ENCODE data around the gene CAP2.

The CAP2 gene

GRCh38 chr6:17391976-17392375 is 1.4 kb upstream of the CAP2 start:
- no peak for TF ChIP-seq BACH2 (CRISPR knock-in tag; IDR thresholded peaks at IDR 0.05; ENCODE audit: borderline replicate concordance)
- no peak for TF ChIP-seq ZC3H10 (CRISPR knock-in tag; IDR thresholded peaks at IDR 0.05)

DNA sequence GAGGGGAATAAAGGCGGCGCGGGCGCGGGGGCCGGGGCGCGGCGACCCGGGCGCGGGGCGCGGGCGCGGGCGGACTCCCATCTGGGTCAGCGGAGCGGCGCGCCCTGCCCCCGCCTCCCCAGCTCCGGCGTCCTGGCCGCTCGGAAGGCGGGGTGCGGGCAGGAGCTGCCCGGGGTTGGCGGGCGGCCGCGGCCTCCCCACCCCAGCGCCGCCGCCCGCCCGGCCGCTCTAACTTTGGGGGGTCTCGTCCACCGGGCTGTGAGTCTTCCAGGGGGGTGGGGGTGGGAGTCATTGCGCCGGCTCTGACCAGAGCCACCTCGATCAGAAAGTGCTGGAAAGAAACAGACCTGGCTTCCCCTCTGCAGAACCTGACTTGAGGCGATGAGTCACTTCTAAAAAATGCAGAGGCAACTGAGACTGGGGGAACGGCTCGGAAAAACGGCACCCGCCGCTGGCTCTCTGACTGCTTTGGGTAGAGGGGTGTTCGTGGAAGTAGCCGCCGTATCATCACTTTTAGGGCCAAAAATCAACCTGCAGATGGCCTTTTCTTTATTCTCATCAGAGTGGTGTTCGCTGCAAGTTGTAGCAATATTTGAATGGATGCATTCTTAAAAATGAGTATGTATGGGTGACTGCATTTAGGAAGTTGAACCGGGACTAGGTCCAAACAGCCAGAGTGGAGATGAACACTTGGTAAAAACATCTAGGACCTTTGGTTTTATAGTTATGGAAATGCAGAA is 667 bp downstream of the CAP2 start:
- peak; percentile 60 for ATAC-seq
- no peak for TF ChIP-seq ZNF565 (CRISPR knock-in tag; conservative IDR thresholded peaks at IDR 0.05; ENCODE audit: low read depth)
- no peak for TF ChIP-seq ZFP3 (CRISPR knock-in tag; IDR thresholded peaks at IDR 0.05)
- no peak for TF ChIP-seq ZC3H10 (CRISPR knock-in tag; IDR thresholded peaks at IDR 0.05)
- no peak for TF ChIP-seq RARB (CRISPR knock-in tag; IDR thresholded peaks at IDR 0.05)
- TF ChIP-seq PATZ1 (CRISPR knock-in tag; IDR thresholded peaks at IDR 0.05; ENCODE audit: borderline replicate concordance), result no peak
- no peak for TF ChIP-seq GLIS3 (CRISPR knock-in tag; IDR thresholded peaks at IDR 0.05)
- TF ChIP-seq ZNF70 (CRISPR knock-in tag; IDR thresholded peaks at IDR 0.05), result no peak
- no peak for TF ChIP-seq CREB5 (CRISPR knock-in tag; IDR thresholded peaks at IDR 0.05; ENCODE audit: low read depth)
- no peak for TF ChIP-seq TCF4 (CRISPR knock-in tag; IDR thresholded peaks at IDR 0.05; ENCODE audit: borderline replicate concordance)
- TF ChIP-seq CSRNP3 (CRISPR knock-in tag; IDR thresholded peaks at IDR 0.05), result no peak
- TF ChIP-seq ESRRG (CRISPR knock-in tag; IDR thresholded peaks at IDR 0.05), result no peak
- TF ChIP-seq ARNTL (CRISPR knock-in tag; IDR thresholded peaks at IDR 0.05; ENCODE audit: borderline replicate concordance, low read depth), result no peak
- TF ChIP-seq POU6F1 (CRISPR knock-in tag; IDR thresholded peaks at IDR 0.05; ENCODE audit: borderline replicate concordance, low read depth), result no peak
- TF ChIP-seq, protein P1, sequence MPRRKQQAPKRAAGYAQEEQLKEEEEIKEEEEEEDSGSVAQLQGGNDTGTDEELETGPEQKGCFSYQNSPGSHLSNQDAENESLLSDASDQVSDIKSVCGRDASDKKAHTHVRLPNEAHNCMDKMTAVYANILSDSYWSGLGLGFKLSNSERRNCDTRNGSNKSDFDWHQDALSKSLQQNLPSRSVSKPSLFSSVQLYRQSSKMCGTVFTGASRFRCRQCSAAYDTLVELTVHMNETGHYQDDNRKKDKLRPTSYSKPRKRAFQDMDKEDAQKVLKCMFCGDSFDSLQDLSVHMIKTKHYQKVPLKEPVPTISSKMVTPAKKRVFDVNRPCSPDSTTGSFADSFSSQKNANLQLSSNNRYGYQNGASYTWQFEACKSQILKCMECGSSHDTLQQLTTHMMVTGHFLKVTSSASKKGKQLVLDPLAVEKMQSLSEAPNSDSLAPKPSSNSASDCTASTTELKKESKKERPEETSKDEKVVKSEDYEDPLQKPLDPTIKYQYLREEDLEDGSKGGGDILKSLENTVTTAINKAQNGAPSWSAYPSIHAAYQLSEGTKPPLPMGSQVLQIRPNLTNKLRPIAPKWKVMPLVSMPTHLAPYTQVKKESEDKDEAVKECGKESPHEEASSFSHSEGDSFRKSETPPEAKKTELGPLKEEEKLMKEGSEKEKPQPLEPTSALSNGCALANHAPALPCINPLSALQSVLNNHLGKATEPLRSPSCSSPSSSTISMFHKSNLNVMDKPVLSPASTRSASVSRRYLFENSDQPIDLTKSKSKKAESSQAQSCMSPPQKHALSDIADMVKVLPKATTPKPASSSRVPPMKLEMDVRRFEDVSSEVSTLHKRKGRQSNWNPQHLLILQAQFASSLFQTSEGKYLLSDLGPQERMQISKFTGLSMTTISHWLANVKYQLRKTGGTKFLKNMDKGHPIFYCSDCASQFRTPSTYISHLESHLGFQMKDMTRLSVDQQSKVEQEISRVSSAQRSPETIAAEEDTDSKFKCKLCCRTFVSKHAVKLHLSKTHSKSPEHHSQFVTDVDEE (CRISPR knock-in tag; IDR thresholded peaks at IDR 0.05), result no peak
- TF ChIP-seq TOX (CRISPR knock-in tag; IDR thresholded peaks at IDR 0.05; ENCODE audit: borderline replicate concordance), result no peak
- no peak for TF ChIP-seq ZNF8 (CRISPR knock-in tag; IDR thresholded peaks at IDR 0.05)
- no peak for TF ChIP-seq BACH2 (CRISPR knock-in tag; IDR thresholded peaks at IDR 0.05; ENCODE audit: borderline replicate concordance)

More at GRCh38 chr6:17391976-17392375, 1.4 kb upstream of the CAP2 start:
- ATAC-seq, result no peak

- ATAC-seq, result no peak
- TF ChIP-seq ARNTL (CRISPR knock-in tag; IDR thresholded peaks at IDR 0.05; ENCODE audit: borderline replicate concordance, low read depth) (no peak), PATZ1 (CRISPR knock-in tag; IDR thresholded peaks at IDR 0.05; ENCODE audit: borderline replicate concordance) (no peak), PPARA (CRISPR knock-in tag; IDR thresholded peaks at IDR 0.05; ENCODE audit: borderline replicate concordance) (no peak), OSR1 (CRISPR knock-in tag; IDR thresholded peaks at IDR 0.05) (no peak), ISL1 (CRISPR knock-in tag; IDR thresholded peaks at IDR 0.05) (no peak), TCF4 (CRISPR knock-in tag; IDR thresholded peaks at IDR 0.05; ENCODE audit: borderline replicate concordance) (no peak), GLIS3 (CRISPR knock-in tag; IDR thresholded peaks at IDR 0.05) (no peak), BACH2 (CRISPR knock-in tag; IDR thresholded peaks at IDR 0.05; ENCODE audit: borderline replicate concordance) (no peak), POU6F1 (CRISPR knock-in tag; IDR thresholded peaks at IDR 0.05; ENCODE audit: borderline replicate concordance, low read depth) (no peak), RARB (CRISPR knock-in tag; IDR thresholded peaks at IDR 0.05) (no peak), ZC3H10 (CRISPR knock-in tag; IDR thresholded peaks at IDR 0.05) (no peak), CSRNP3 (CRISPR knock-in tag; IDR thresholded peaks at IDR 0.05) (no peak), ZFP3 (CRISPR knock-in tag; IDR thresholded peaks at IDR 0.05) (no peak), ZFP30 (CRISPR knock-in tag; IDR thresholded peaks at IDR 0.05) (no peak), TOX (CRISPR knock-in tag; IDR thresholded peaks at IDR 0.05; ENCODE audit: borderline replicate concordance) (no peak)
Measured at GRCh38 chr6:17395112-17395511, 1.7 kb downstream of the CAP2 start.
